NB4 (cell line): ENCODE results near the gene PROM1.

Experiments used
- DNase-seq: peaks from one replicate; pipeline ENCODE4 v3.0.0; 2010; ENCODE audit warnings: low read depth
- H3K4me3 ChIP-seq: one replicate; pipeline ENCODE4 v1.5.1; 2011; ENCODE audit warnings: mild to moderate bottlenecking, low read depth, low read length, moderate library complexity
- CTCF ChIP-seq: IDR thresholded peaks from one replicate; pipeline ENCODE4 v1.5.1; 2012; ENCODE audit warnings: low read depth, low read length
- MAX ChIP-seq: IDR thresholded peaks from 2 replicates; pipeline ENCODE4 v1.6.1; 2011; ENCODE audit warnings: low read depth, low read length
- MYC ChIP-seq: IDR thresholded peaks from 2 replicates; pipeline ENCODE4 v1.6.1; 2011; ENCODE audit warnings: low read depth, low read length
- POLR2A ChIP-seq: IDR thresholded peaks from 2 replicates; pipeline ENCODE4 v1.6.1; 2011; ENCODE audit warnings: mild to moderate bottlenecking; ENCODE audit not compliant: insufficient read length; ENCODE audit errors: extremely low read depth

The PROM1 gene

GRCh38 chr4:16005676-16006075 is 78.1 kb downstream of the PROM1 start:
- TF ChIP-seq MAX (no peak), MYC (no peak), POLR2A (no peak), CTCF (no peak)
- no peak overlapping the region for H3K4me3 ChIP-seq
- DNase-seq: no peak

- TF ChIP-seq CTCF: peak; percentile 95
- no peak for TF ChIP-seq POLR2A
- TF ChIP-seq MYC: peak; percentile 59; the same call in 1 of the 2 replicates
- TF ChIP-seq MAX: peak; percentile 61
- H3K4me3 ChIP-seq: no peak overlapping the region
- peak; percentile 91 for DNase-seq
Observed at GRCh38 chr4:16001484-16001858, 82.4 kb downstream of the PROM1 start.

- no peak for DNase-seq
- TF ChIP-seq MYC (no peak), CTCF (no peak), MAX (no peak), POLR2A (no peak)
- no peak overlapping the region for H3K4me3 ChIP-seq
Observed at GRCh38 chr4:16000708-16001483, 82.9 kb downstream of the PROM1 start.

DNA sequence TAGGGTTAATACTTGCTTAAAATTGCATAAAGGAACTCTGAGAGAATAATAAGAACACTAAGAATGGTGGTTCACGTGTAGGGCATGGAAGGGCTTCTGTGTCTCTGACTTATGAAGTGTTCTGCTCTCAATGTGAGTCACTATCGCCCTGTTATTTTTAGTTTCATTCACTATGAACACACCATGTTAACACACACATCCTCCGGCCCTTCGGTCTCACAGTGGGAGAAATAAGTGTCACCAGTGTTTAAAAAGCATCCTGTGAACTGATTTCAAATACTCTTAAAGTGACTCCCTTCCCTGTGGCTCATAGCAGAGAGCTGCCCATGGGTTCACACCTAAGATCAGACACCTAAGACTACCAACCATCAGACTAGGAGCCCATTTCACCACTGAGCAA is 87.0 kb downstream of the PROM1 start:
- DNase-seq: no peak
- TF ChIP-seq POLR2A (no peak), MYC (no peak), CTCF (no peak), MAX (no peak)
- H3K4me3 ChIP-seq: no peak overlapping the region

GRCh38 chr4:15995826-15996225 is 88.0 kb downstream of the PROM1 start:
- no peak overlapping the region for H3K4me3 ChIP-seq
- TF ChIP-seq MAX (no peak), POLR2A (no peak)
- DNase-seq: no peak

GRCh38 chr4:15992167-15992485 is 91.7 kb downstream of the PROM1 start:
- no peak overlapping the region for H3K4me3 ChIP-seq
- DNase-seq: peak; percentile 41
- TF ChIP-seq CTCF: no peak
- TF ChIP-seq POLR2A: no peak
- no peak for TF ChIP-seq MAX
- no peak for TF ChIP-seq MYC
